Esophagus squamous epithelium (tissue), 5 donors: ENCODE data around the gene ABO. TPM values are rescaled to one million over a fixed set of nuclear protein-coding genes. Genes with fewer than 3 reads are reported as not detected.

Source experiments
- DNase-seq: peaks from one replicate; lab custom pipeline; 2025; lab: John Stamatoyannopoulos, UW
- H3K27ac ChIP-seq, 4 donors: fragments of 200-600 bp; sonication (generic); one replicate each; pipeline ENCODE4 v1.5.1; 2016 to 2019; ENCODE audit warnings: mild to moderate bottlenecking in 1 of 4
- H3K27me3 ChIP-seq, 4 donors: fragments of 200-600 bp; sonication (generic); 1 replicate in 3 of 4; 2 replicates in 1 of 4; pipeline versions ENCODE4 v1.5.1 to v1.6.0; 2017 to 2021; ENCODE audit warnings: antibody characterized with exemption in 1 of 4
- H3K36me3 ChIP-seq, 3 donors: fragments of 200-600 bp; sonication (generic); one replicate each; pipeline ENCODE4 v1.5.1; 2016 to 2019
- H3K4me1 ChIP-seq, 3 donors: fragments of 200-600 bp; sonication (generic); one replicate each; pipeline ENCODE4 v1.5.1; 2017 to 2019
- H3K4me3 ChIP-seq, 4 donors: fragments of 200-600 bp; sonication (generic); 1 replicate in 3 of 4; 2 replicates in 1 of 4; pipeline ENCODE4 v1.5.1; 2016 to 2019; ENCODE audit warnings: mild to moderate bottlenecking in 2 of 4, moderate library complexity in 1 of 4
- H3K9me3 ChIP-seq, 3 donors: fragments of 200-600 bp; sonication (generic); one replicate each; pipeline ENCODE4 v1.5.1; 2016 to 2019
- POLR2A ChIP-seq, 4 donors: fragments of 450-650 bp; IDR thresholded peaks; one replicate each; pipeline ENCODE4 v1.6.1; 2017; ENCODE audit warnings: antibody characterized with exemption in 4 of 4, mild to moderate bottlenecking in 4 of 4, moderate library complexity in 3 of 4
- WGBS, 2 donors: methylation state at CpG; one replicate each; pipeline ENCODE4 v1.1.5; 2018; 5-methylcytosine and 5-hydroxymethylcytosine counted together
- intact Hi-C: fragments of 100-400 bp; cut with DNase I; formaldehyde crosslinking; loops from one replicate; pipeline ENCODE4 v1.15.0; 2022
- total RNA-seq, 4 donors: library from RNA; depleted of rRNA; stranded (reverse); fragments of >200 nt; gene quantifications; one replicate each; pipeline ENCODE4 v1.1.0, GENCODE V29; 2016
- TF ChIP-seq, protein P1 (sequence below), 6 experiments: fragments of 450-650 bp in 4 of 6; fragments of 200-600 bp in 2 of 6; sonication (generic) in 2 of 6; IDR thresholded peaks; one replicate each; pipeline ENCODE4 v1.5.1; 2016 to 2019; ENCODE audit warnings: antibody characterized with exemption in 6 of 6, mild to moderate bottlenecking in 4 of 6, moderate library complexity in 4 of 6
- donor health status: DM: yes; HTN: yes; CAD: no.

Gene ABO
- total RNA-seq, 4 donors from 2014 or later, result 3.4 to 48.8 (median 8.2) TPM

DNA sequence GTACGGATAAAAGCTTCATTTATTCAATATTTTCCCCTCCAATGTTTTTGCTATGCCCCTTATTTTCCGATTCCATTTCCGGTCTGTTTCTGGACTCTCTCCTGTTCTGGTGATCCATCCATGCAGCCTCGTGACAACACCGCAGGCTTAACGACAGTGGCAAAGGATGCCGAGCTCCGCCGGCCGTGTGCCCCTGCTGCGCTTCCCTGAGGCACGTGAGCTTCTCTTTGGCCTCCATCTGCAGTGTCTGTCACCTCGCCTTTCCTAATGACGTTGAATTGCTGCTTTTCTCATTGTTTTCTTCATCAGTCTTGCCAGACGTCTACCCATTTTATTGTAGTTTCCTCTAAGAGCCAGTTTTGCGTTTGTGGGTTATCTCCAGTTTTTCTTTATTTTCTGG is 32.3 kb upstream of the ABO start:
- H3K36me3 ChIP-seq, result no peaks in the 10 kb centered on the region
- TF ChIP-seq POLR2A (IDR thresholded peaks at IDR 0.05), result no peak
- TF ChIP-seq, protein P1, sequence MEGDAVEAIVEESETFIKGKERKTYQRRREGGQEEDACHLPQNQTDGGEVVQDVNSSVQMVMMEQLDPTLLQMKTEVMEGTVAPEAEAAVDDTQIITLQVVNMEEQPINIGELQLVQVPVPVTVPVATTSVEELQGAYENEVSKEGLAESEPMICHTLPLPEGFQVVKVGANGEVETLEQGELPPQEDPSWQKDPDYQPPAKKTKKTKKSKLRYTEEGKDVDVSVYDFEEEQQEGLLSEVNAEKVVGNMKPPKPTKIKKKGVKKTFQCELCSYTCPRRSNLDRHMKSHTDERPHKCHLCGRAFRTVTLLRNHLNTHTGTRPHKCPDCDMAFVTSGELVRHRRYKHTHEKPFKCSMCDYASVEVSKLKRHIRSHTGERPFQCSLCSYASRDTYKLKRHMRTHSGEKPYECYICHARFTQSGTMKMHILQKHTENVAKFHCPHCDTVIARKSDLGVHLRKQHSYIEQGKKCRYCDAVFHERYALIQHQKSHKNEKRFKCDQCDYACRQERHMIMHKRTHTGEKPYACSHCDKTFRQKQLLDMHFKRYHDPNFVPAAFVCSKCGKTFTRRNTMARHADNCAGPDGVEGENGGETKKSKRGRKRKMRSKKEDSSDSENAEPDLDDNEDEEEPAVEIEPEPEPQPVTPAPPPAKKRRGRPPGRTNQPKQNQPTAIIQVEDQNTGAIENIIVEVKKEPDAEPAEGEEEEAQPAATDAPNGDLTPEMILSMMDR (IDR thresholded peaks at IDR 0.05), result no peak
- 81 to 84% methylated on average over 16 of the region's 16 CpGs for WGBS, 2 donors
- peaks cover 0 to 32% (median 0%) of the 10 kb centered on the region in 4 donors for H3K27me3 ChIP-seq
- DNase-seq, result no peak
- intact Hi-C loops, result no loop called here
- no peak overlapping the region for H3K27ac ChIP-seq
- no peaks in the 10 kb centered on the region for H3K9me3 ChIP-seq
- no peak overlapping the region for H3K4me3 ChIP-seq
- H3K4me1 ChIP-seq, result peaks cover 0 to 9% (median 3%) of the 10 kb centered on the region in 3 donors

DNA sequence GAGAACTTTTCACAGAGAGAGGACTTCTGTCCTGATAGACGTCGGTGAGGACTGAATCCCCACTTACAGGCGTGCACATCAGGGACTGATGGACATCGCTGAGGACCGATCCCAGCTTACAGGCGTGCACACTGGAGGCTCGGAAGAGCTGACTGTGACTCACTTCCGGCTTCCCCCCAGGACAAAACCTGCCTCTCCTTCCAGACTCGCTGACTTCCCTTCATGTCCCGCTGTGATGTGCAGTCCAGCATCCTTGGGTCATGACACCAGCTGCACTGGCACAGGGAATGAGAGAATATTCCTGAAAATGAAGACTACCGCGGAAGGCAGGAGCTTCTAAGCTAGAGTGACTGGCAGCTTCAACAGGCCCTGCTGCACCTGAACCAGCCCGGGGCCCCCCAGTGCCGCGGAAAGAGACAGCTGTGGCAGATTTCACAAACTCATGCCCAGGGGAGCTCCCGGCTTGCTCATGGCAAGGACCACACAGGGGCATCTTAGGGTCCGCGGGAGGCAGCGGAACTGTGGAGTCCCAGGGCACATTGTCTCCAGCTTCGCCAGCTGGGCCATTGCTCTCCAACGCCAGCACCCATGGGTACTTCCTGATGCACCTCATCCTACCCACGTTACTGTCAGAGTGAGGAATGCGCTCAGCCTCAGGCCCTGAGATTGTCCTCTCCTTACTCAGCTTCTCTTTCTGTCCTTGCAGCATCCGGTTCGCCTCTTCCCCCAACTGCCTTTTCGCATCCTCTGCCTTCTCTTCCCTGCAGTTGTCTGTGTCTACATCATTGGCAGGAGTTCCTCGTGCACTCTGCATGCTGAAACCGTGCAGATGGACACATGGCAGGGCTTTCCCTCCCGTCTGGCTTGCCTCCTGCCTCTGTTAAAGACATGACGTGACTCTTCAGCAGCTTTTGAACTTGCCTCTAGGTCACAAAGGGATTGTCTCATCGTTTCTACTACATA is 31.5 kb upstream of the ABO start:
- Histone ChIP-seq H3K27me3 (peaks cover 0 to 32% (median 0%) of the 10 kb centered on the region in 4 donors), H3K4me3 (no peak overlapping the region), H3K27ac (no peak overlapping the region), H3K9me3 (no peaks in the 10 kb centered on the region), H3K36me3 (no peaks in the 10 kb centered on the region), H3K4me1 (peaks cover 0 to 9% (median 3%) of the 10 kb centered on the region in 3 donors)
- 58 to 62% methylated on average over 19 to 25 of the region's 31 CpGs for WGBS, 2 donors
- no peak for DNase-seq
- intact Hi-C loops, result no loop called here
- TF ChIP-seq, protein P1 (IDR thresholded peaks at IDR 0.05), result no peak
- no peak for TF ChIP-seq POLR2A (IDR thresholded peaks at IDR 0.05)

DNA sequence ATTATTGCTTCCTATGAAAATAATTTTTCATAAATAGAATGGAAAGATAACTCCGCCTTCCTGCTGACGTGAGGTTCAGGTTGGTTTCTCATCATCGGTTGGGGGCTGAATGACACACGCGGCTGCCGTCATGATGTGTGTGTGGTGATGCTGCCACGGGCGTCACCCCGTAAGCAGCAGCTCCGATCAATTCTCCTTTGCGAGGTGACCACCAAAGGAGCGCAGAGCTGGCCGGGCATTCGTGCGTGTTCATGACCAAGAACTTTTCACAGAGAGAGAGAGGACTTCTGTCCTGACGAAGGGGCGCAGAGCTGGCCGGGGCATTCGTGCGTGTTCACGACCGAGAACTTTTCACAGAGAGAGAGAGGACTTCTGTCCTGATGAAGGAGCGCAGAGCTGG is 30.7 kb upstream of the ABO start:
- Histone ChIP-seq H3K36me3 (no peaks in the 10 kb centered on the region), H3K27me3 (peaks cover 0 to 32% (median 0%) of the 10 kb centered on the region in 4 donors), H3K4me3 (no peak overlapping the region), H3K27ac (no peak overlapping the region), H3K9me3 (no peaks in the 10 kb centered on the region), H3K4me1 (peaks cover 0 to 9% (median 3%) of the 10 kb centered on the region in 3 donors)
- intact Hi-C loops, result no loop called here
- no peak for DNase-seq
- TF ChIP-seq POLR2A (IDR thresholded peaks at IDR 0.05), result no peak
- TF ChIP-seq, protein P1 (IDR thresholded peaks at IDR 0.05), result no peak
- WGBS, 2 donors, result 87 to 88% methylated on average over 9 to 12 of the region's 23 CpGs

DNA sequence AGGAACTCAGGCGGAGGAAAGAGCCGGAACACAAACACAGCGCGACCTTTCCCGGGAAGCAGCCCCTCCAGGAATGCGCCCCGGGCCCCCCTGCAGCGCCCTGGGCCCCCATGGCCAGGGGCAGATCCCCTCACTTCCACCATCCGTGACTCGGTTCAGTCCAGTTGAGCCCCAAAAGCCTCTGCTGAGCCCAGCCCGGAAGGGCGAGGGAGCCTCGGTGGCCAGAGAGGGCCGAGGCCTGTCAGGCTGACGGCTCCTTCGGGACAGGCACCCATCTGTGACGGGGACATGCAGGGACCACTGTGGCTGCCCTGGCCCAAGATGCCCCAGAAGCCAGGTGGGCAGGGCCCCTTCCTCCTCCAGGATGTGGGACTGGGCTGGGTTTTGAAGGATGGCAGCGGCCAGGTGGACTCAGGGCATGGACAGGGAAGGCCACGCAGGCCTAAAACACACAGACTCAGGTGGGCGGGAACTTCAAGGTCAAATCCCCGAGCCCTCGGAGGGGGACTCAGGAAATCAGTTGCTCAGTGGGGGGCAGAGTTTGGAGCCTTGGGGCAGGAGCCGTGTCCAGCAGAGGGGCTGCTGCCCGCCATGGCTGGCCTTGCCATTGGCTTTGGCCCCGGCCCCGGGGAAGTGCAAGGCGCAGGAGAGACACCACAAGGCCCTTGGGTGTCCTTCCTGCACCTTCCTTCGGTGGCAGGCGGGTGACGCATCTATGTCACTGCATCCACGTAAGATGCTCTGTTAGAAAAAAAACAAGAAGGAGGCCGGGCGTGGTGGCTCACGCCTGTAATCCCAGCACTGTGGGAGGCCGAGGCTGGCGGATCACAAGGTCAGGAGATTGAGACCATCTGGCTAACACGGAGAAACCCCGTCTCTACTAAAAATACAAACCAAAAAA is 29.7 kb upstream of the ABO start:
- H3K36me3 ChIP-seq, result no peaks in the 10 kb centered on the region
- WGBS, 2 donors, result 67 to 74% methylated on average over 3 to 12 of the region's 38 CpGs
- H3K27me3 ChIP-seq, result peaks cover 0 to 32% (median 0%) of the 10 kb centered on the region in 4 donors
- DNase-seq, result no peak
- intact Hi-C loops, result no loop called here
- no peak overlapping the region for H3K4me3 ChIP-seq
- no peak for TF ChIP-seq POLR2A (IDR thresholded peaks at IDR 0.05)
- TF ChIP-seq, protein P1 (IDR thresholded peaks at IDR 0.05), result no peak
- no peak overlapping the region for H3K27ac ChIP-seq
- H3K9me3 ChIP-seq, result no peaks in the 10 kb centered on the region
- H3K4me1 ChIP-seq, result peaks cover 0 to 9% (median 3%) of the 10 kb centered on the region in 3 donors
